H1 (cell line): ENCODE measurements around the gene DNAJB14. TPM values are rescaled to one million over a fixed set of nuclear protein-coding genes. Genes with fewer than 3 reads are reported as not detected.

Experiments used
- CTCF ChIA-PET: fragments of 300-600 bp; sonication (Branson Sonifier 250); formaldehyde crosslinking; loops from one replicate; lab custom pipeline; 2021; ENCODE audit not compliant: partially characterized antibody; lab: Charles Lee
- POLR2A ChIA-PET: fragments of 300-600 bp; sonication (Branson Sonifier 250); formaldehyde crosslinking; loops from one replicate; lab custom pipeline; 2021; ENCODE audit warnings: inconsistent platforms; ENCODE audit not compliant: partially characterized antibody; lab: Charles Lee
- DNase-seq, 2 experiments: peaks; one replicate each; pipeline versions ENCODE4 v3.0.0 to v3.0.0-alpha.2; 2010 to 2022; ENCODE audit warnings: low spot score in 2 of 2, low read depth in 1 of 2, mixed read lengths in 1 of 2
- FAIRE-seq: peaks from 2 replicates; lab custom pipeline; 2011; peaks lifted over from hg19 to GRCh38; lab: Jason Lieb, UNC
- H2AFZ ChIP-seq: 2 replicates; pipeline ENCODE4 v1.8.1; 2012; ENCODE audit warnings: low read length, inconsistent platforms
- H2AK5ac ChIP-seq: 2 replicates; pipeline ENCODE4 v1.6.1; 2013; ENCODE audit warnings: low read depth, low read length
- H2BK120ac ChIP-seq: replicated peaks from 2 replicates; pipeline ENCODE3; 2013; ENCODE audit warnings: low read depth, low read length, inconsistent platforms
- H2BK12ac ChIP-seq: 2 replicates; pipeline ENCODE4 v1.6.1; 2013; ENCODE audit warnings: low read depth, low read length
- H2BK15ac ChIP-seq: 2 replicates; pipeline ENCODE4 v1.6.1; 2013; ENCODE audit warnings: low read length
- H2BK20ac ChIP-seq: 2 replicates; pipeline ENCODE4 v1.6.1; 2013; ENCODE audit warnings: low read length
- H2BK5ac ChIP-seq: 2 replicates; pipeline ENCODE4 v1.6.1; 2013; ENCODE audit warnings: low read depth, low read length
- H3K14ac ChIP-seq: 2 replicates; pipeline ENCODE4 v1.6.1; 2013; ENCODE audit warnings: inconsistent platforms; ENCODE audit not compliant: insufficient read length
- H3K18ac ChIP-seq: 2 replicates; pipeline ENCODE4 v1.6.1; 2013; ENCODE audit warnings: low read length; ENCODE audit errors: extremely low read depth
- H3K23ac ChIP-seq: 2 replicates; pipeline ENCODE4 v1.6.1; 2013; ENCODE audit warnings: inconsistent platforms; ENCODE audit not compliant: insufficient read length
- H3K23me2 ChIP-seq: 2 replicates; pipeline ENCODE4 v1.6.1; 2013; ENCODE audit warnings: low read depth, low read length
- H3K27ac ChIP-seq: 2 replicates; pipeline ENCODE4 v1.6.1; 2011; ENCODE audit warnings: low read depth, low read length, inconsistent platforms
- H3K27me3 ChIP-seq, 4 experiments: replicated peaks in 1 of 4; 1 replicate in 1 of 4; 2 replicates in 3 of 4; pipeline versions ENCODE4 v1.6.1 to v1.8.1; 2011 to 2013; ENCODE audit warnings: low read length in 3 of 4, mild to moderate bottlenecking in 3 of 4, inconsistent platforms in 2 of 4, mixed read lengths in 2 of 4, moderate library complexity in 1 of 4; ENCODE audit not compliant: control insufficient read depth in 3 of 4, insufficient read depth in 3 of 4; ENCODE audit errors: extremely low read depth in 1 of 4
- H3K36me3 ChIP-seq, 4 experiments: 2 replicates each; pipeline versions ENCODE4 v1.6.1 to v1.8.1; 2011 to 2013; ENCODE audit warnings: mild to moderate bottlenecking in 4 of 4, low read length in 3 of 4, moderate library complexity in 2 of 4, control low read depth in 1 of 4, inconsistent platforms in 1 of 4; ENCODE audit not compliant: insufficient read depth in 4 of 4, control insufficient read depth in 2 of 4
- H3K4ac ChIP-seq: replicated peaks from 2 replicates; pipeline ENCODE3; 2013; ENCODE audit warnings: low read length, low read depth, mixed read lengths, inconsistent platforms; ENCODE audit not compliant: insufficient read length
- H3K4me1 ChIP-seq, 4 experiments: replicated peaks in 1 of 4; 1 replicate in 1 of 4; 2 replicates in 3 of 4; pipeline versions ENCODE4 v1.6.1 to v1.8.1; 2011 to 2013; ENCODE audit warnings: low read length in 3 of 4, inconsistent platforms in 2 of 4, mixed read lengths in 1 of 4; ENCODE audit not compliant: insufficient read depth in 4 of 4, control insufficient read depth in 3 of 4
- H3K4me2 ChIP-seq, 2 experiments: 2 replicates each; pipeline versions ENCODE4 v1.6.1 to v1.8.1; 2011 to 2013; ENCODE audit warnings: low read depth in 2 of 2, low read length in 2 of 2, control low read depth in 1 of 2, inconsistent platforms in 1 of 2, mild to moderate bottlenecking in 1 of 2; ENCODE audit not compliant: insufficient read depth in 1 of 2
- H3K4me3 ChIP-seq, 4 experiments: fragments of 200-600, 300-600 bp in 1 of 4; sonication (generic), shearing (Covaris generic), sonication (Bioruptor Twin) in 1 of 4; 2 replicates each; pipeline versions ENCODE4 v1.5.1 to v1.8.1; 2011 to 2016; ENCODE audit warnings: low read length in 4 of 4, low read depth in 3 of 4, control low read depth in 2 of 4, inconsistent platforms in 2 of 4, mild to moderate bottlenecking in 2 of 4, mixed read lengths in 1 of 4, moderate library complexity in 1 of 4; ENCODE audit not compliant: insufficient read depth in 2 of 4; ENCODE audit errors: extremely low read depth in 1 of 4
- H3K56ac ChIP-seq: replicated peaks from 2 replicates; pipeline ENCODE3; 2013; ENCODE audit warnings: low read depth, mild to moderate bottlenecking, mixed read lengths, low read length, inconsistent platforms; ENCODE audit not compliant: insufficient read length
- H3K79me1 ChIP-seq: 2 replicates; pipeline ENCODE4 v1.6.1; 2013; ENCODE audit warnings: low read depth, low read length, control low read depth
- H3K79me2 ChIP-seq, 2 experiments: 2 replicates each; pipeline versions ENCODE4 v1.6.1 to v1.8.1; 2012 to 2013; ENCODE audit warnings: low read length in 2 of 2, mild to moderate bottlenecking in 2 of 2, inconsistent platforms in 1 of 2; ENCODE audit not compliant: insufficient read depth in 2 of 2, control insufficient read depth in 1 of 2
- H3K9ac ChIP-seq, 4 experiments: replicated peaks in 1 of 4; 1 replicate in 1 of 4; 2 replicates in 3 of 4; pipeline versions ENCODE4 v1.6.1 to v1.8.1; 2011 to 2013; ENCODE audit warnings: low read depth in 3 of 4, low read length in 3 of 4, control low read depth in 2 of 4, mild to moderate bottlenecking in 2 of 4, moderate library complexity in 2 of 4, inconsistent platforms in 1 of 4; ENCODE audit errors: extremely low read depth in 1 of 4
- H3K9me3 ChIP-seq, 2 experiments: 2 replicates each; pipeline versions ENCODE4 v1.6.1 to v1.8.1; 2012 to 2013; ENCODE audit warnings: mild to moderate bottlenecking in 2 of 2, moderate library complexity in 2 of 2, control low read depth in 1 of 2, inconsistent platforms in 1 of 2, low read depth in 1 of 2, low read length in 1 of 2, mixed read lengths in 1 of 2; ENCODE audit not compliant: insufficient read depth in 2 of 2
- H4K20me1 ChIP-seq, 2 experiments: replicated peaks in 1 of 2; 2 replicates each; pipeline versions ENCODE3 to v1.8.1; 2011 to 2013; ENCODE audit warnings: inconsistent platforms in 2 of 2, low read length in 2 of 2, mild to moderate bottlenecking in 1 of 2; ENCODE audit not compliant: insufficient read depth in 2 of 2, control insufficient read depth in 1 of 2
- H4K5ac ChIP-seq: 2 replicates; pipeline ENCODE4 v1.6.1; 2013; ENCODE audit warnings: low read length, low read depth, mixed read lengths, inconsistent platforms; ENCODE audit not compliant: insufficient read length
- H4K8ac ChIP-seq: 2 replicates; pipeline ENCODE4 v1.8.0; 2013; ENCODE audit warnings: mild to moderate bottlenecking, moderate library complexity, low read length, inconsistent platforms; ENCODE audit not compliant: insufficient read depth; ENCODE audit errors: extremely low read depth
- H4K91ac ChIP-seq: replicated peaks from 2 replicates; pipeline ENCODE3; 2013; ENCODE audit warnings: low read length, mixed read lengths, inconsistent platforms; ENCODE audit not compliant: insufficient read length
- BACH1 ChIP-seq: IDR thresholded peaks from 2 replicates; pipeline ENCODE4 v1.6.1; 2012; ENCODE audit warnings: low read length, improper control_type of control experiment
- EGR1 ChIP-seq: IDR thresholded peaks from 2 replicates; pipeline ENCODE4 v1.6.1; 2011; ENCODE audit warnings: low read depth, low read length, borderline replicate concordance
- HDAC6 ChIP-seq: IDR thresholded peaks from one replicate; pipeline ENCODE4 v1.7.1; 2012; ENCODE audit warnings: low read depth, mild to moderate bottlenecking, inconsistent platforms, low read length, moderate library complexity
- NANOG ChIP-seq: IDR thresholded peaks from 2 replicates; pipeline ENCODE4 v1.6.1; 2011; ENCODE audit warnings: low read length, low read depth, mild to moderate bottlenecking, inconsistent platforms; ENCODE audit not compliant: insufficient read depth, poor library complexity, severe bottlenecking
- SIRT6 ChIP-seq: IDR thresholded peaks from one replicate; pipeline ENCODE4 v1.7.1; 2012; ENCODE audit warnings: low read length, inconsistent platforms
- SP1 ChIP-seq: IDR thresholded peaks from 2 replicates; pipeline ENCODE4 v1.6.1; 2011; ENCODE audit warnings: low read depth, low read length
- TCF12 ChIP-seq: IDR thresholded peaks from 2 replicates; pipeline ENCODE4 v1.6.1; 2011; ENCODE audit warnings: low read depth, mild to moderate bottlenecking, low read length
- WGBS, 2 experiments: shearing (Covaris generic) in 1 of 2; methylation state at CpG; one replicate each; pipeline versions ENCODE4 v1.1.6 to v1.1.7; 2013 to 2015; ENCODE audit warnings: low lambda C conversion rate in 2 of 2, mixed read lengths in 2 of 2, inconsistent platforms in 1 of 2, low coverage in 1 of 2, missing lambda C conversion rate in 1 of 2; ENCODE audit not compliant: insufficient replicate concordance in 2 of 2, insufficient coverage in 1 of 2, insufficient read length in 1 of 2; ENCODE audit errors: extremely low coverage in 1 of 2, missing lambda C conversion rate in 1 of 2; 5-methylcytosine and 5-hydroxymethylcytosine counted together
- polyA plus RNA-seq, 7 experiments: library from polyadenylated mRNA; depleted of rRNA in 3 of 7; stranded (reverse) in 5 of 7; unstranded in 2 of 7; fragments of >200 nt in 5 of 7; fragments of 200-250 nt in 2 of 7; gene quantifications; 1 replicate in 5 of 7; 2 replicates in 1 of 7; 4 replicates in 1 of 7; pipeline versions ENCODE4 v1.2.1 to v1.2.3, GENCODE V29; 2011 to 2013; ENCODE audit warnings: missing spikeins in 2 of 7, mixed read lengths in 2 of 7
- total RNA-seq: library from RNA; stranded (reverse); fragmentation: NEBNext Ultra II Directional; extraction: Animal tissue kit (Norgen Biotek cat#: 25700); gene quantifications from 2 replicates; pipeline ENCODE4 v1.2.1, GENCODE V29; 2021
- TF ChIP-seq, protein P1 (sequence below): IDR thresholded peaks from 2 replicates; pipeline ENCODE4 v1.6.1; 2012; ENCODE audit warnings: low read length, inconsistent platforms

DNAJB14 gene
- total and polyA plus RNA-seq, 2 of the 8 experiments (the other 6 are each of a cell fraction or from before 2014, with no cell fraction given): 3.4 to 35.4 TPM

DNA sequence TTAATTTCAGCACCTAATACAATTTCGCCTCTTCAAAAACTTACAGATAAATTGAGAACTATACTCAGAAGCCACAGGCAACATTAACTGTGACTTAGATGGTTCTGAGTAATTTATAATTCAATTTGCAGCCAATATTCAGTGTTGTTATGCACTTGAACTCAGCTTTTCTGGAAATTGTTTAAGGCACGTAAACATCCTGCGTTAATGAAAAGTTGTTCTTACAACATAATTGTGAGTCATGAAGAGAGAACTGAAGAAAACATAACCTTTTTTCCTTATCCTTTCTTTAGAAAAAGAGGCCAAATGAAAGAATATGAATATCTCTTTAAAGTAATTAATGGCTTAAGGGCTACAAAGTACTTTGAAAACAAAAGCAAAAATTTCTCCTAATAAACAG, 20.3 kb upstream of the DNAJB14 start:
- H2AFZ ChIP-seq: no peak overlapping the region

More for the DNA sequence above, 20.3 kb upstream of the DNAJB14 start:
- Histone ChIP-seq H3K79me2 (no peaks in the 10 kb centered on the region), H4K91ac (no peak overlapping the region), H3K4me3 (no peak overlapping the region), H3K14ac (no peak overlapping the region), H3K9me3 (no peaks in the 10 kb centered on the region), H3K4me2 (no peak overlapping the region), H4K5ac (no peak overlapping the region), H2BK5ac (no peak overlapping the region), H3K56ac (no peak overlapping the region), H3K4ac (no peak overlapping the region), H2BK120ac (no peak overlapping the region), H2BK15ac (no peak overlapping the region), H3K23ac (no peak overlapping the region), H3K27me3 (no peaks in the 10 kb centered on the region), H4K20me1 (no peaks in the 10 kb centered on the region), H3K36me3 (no peaks in the 10 kb centered on the region), H2BK20ac (no peak overlapping the region), H3K79me1 (no peaks in the 10 kb centered on the region), H2BK12ac (no peak overlapping the region), H3K18ac (no peak overlapping the region), H2AK5ac (no peak overlapping the region), H3K4me1 (no peaks in the 10 kb centered on the region), H3K9ac (no peak overlapping the region), H4K8ac (no peak overlapping the region), H3K27ac (no peak overlapping the region), H3K23me2 (no peaks in the 10 kb centered on the region)
- FAIRE-seq (no peak), DNase-seq (no peak)
- WGBS, 2 experiments: 91% methylated on average over 3 of the region's 3 CpGs; no CpG with 5 or more reads in 1 of the 2 experiments
- TF ChIP-seq, protein P1, sequence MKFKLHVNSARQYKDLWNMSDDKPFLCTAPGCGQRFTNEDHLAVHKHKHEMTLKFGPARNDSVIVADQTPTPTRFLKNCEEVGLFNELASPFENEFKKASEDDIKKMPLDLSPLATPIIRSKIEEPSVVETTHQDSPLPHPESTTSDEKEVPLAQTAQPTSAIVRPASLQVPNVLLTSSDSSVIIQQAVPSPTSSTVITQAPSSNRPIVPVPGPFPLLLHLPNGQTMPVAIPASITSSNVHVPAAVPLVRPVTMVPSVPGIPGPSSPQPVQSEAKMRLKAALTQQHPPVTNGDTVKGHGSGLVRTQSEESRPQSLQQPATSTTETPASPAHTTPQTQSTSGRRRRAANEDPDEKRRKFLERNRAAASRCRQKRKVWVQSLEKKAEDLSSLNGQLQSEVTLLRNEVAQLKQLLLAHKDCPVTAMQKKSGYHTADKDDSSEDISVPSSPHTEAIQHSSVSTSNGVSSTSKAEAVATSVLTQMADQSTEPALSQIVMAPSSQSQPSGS: no peak
- TF ChIP-seq EGR1 (no peak), NANOG (no peak), SP1 (no peak), TCF12 (no peak), SIRT6 (no peak), BACH1 (no peak), HDAC6 (no peak)
- CTCF ChIA-PET: no interaction called here
- POLR2A ChIA-PET: interaction anchor here (1.4 kb wide), 1 partner anchor 16 kb away, joined by 5 read pairs; no protein-coding TSS in a partner anchor
